Measurements from ENCODE around the gene CEMIP.
A peak's percentile ranks its signal among the peaks of the same experiment; 100 is the strongest.

Gene CEMIP
- total RNA-seq, result 0 to 0.08 (median 0) reads per million in 4 donors

- DNase-seq, result peak in 3 of 5 donors; percentile 2 to 49 (median 4)
These were observed at the start of gene CEMIP for GRCh38 chr15:80778964-80779657. TSS of gene CEMIP (plus strand) at chr15:80779370. CDS start at chr15:80873880, 94,510 bp downstream.

GRCh38 chr15:80730387-80730786 lies 48.8 kb upstream of the CEMIP start:
- no peak for DNase-seq

- DNase-seq, result no peak
These were observed 48.2 kb upstream of the CEMIP start for GRCh38 chr15:80730926-80731325.

GRCh38 chr15:80732167-80732566 lies 47.0 kb upstream of the CEMIP start:
- no peak for DNase-seq

GRCh38 chr15:80732818-80733217 lies 46.4 kb upstream of the CEMIP start:
- DNase-seq, result no peak

- DNase-seq, result no peak
These were observed 45.7 kb upstream of the CEMIP start for GRCh38 chr15:80733460-80733859.

GRCh38 chr15:80735344-80735743 lies 43.8 kb upstream of the CEMIP start:
- no peak for DNase-seq

- no peak for DNase-seq
These were observed 42.6 kb upstream of the CEMIP start for GRCh38 chr15:80736560-80736959.

- no peak for DNase-seq
These were observed 39.3 kb upstream of the CEMIP start for GRCh38 chr15:80739919-80740318.

- no peak for DNase-seq
These were observed 37.1 kb upstream of the CEMIP start for GRCh38 chr15:80742081-80742480.

GRCh38 chr15:80743189-80743833 lies 35.9 kb upstream of the CEMIP start:
- no peak for DNase-seq

GRCh38 chr15:80744415-80744814 lies 34.8 kb upstream of the CEMIP start:
- DNase-seq, result no peak

- DNase-seq, result no peak
These were observed 34.3 kb upstream of the CEMIP start for GRCh38 chr15:80744826-80745225.

- DNase-seq, result no peak
These were observed 33.3 kb upstream of the CEMIP start for GRCh38 chr15:80745888-80746287.

- no peak for DNase-seq
These were observed 31.7 kb upstream of the CEMIP start for GRCh38 chr15:80747317-80748053.

GRCh38 chr15:80749589-80749988 lies 29.6 kb upstream of the CEMIP start:
- DNase-seq, result no peak

GRCh38 chr15:80750575-80750974 lies 28.6 kb upstream of the CEMIP start:
- no peak for DNase-seq

GRCh38 chr15:80752204-80752603 lies 27.0 kb upstream of the CEMIP start:
- DNase-seq, result no peak

- DNase-seq, result no peak
These were observed 26.0 kb upstream of the CEMIP start for GRCh38 chr15:80753161-80753560.

GRCh38 chr15:80754014-80754413 lies 25.2 kb upstream of the CEMIP start:
- no peak for DNase-seq

GRCh38 chr15:80755885-80756284 lies 23.3 kb upstream of the CEMIP start:
- DNase-seq, result no peak

- no peak for DNase-seq
These were observed 20.9 kb upstream of the CEMIP start for GRCh38 chr15:80758130-80758745.

GRCh38 chr15:80760960-80761359 lies 18.2 kb upstream of the CEMIP start:
- no peak for DNase-seq

Measured in T-helper 1 cell (primary cell).